Measurements from ENCODE around the gene INPP4A. TPM values are rescaled to one million over a fixed set of nuclear protein-coding genes. Genes with fewer than 3 reads are reported as not detected.
"Not testable (repeated sequence)": the region's sequence is repeated elsewhere in the genome, so short reads cannot be mapped to it uniquely, and the experiment has no call there.

The INPP4A gene
- 8.2 TPM for total RNA-seq

- peak; percentile 90 for ATAC-seq
Observed at GRCh38 chr2:98444436-98445176, at the start of gene INPP4A. INPP4A (plus strand) TSS chr2:98444858; CDS start chr2:98520049, 75,191 bp downstream.

- no peak for ATAC-seq
Observed at GRCh38 chr2:98395977-98396376, 48.7 kb upstream of the INPP4A start.

GRCh38 chr2:98396745-98397355, 47.8 kb upstream of the INPP4A start:
- no peak for ATAC-seq

- ATAC-seq: no peak
Observed at GRCh38 chr2:98399140-98399539, 45.5 kb upstream of the INPP4A start.

GRCh38 chr2:98403878-98404277, 40.8 kb upstream of the INPP4A start:
- no peak for ATAC-seq

GRCh38 chr2:98404556-98405250, 40.0 kb upstream of the INPP4A start:
- no peak for ATAC-seq

GRCh38 chr2:98405301-98405700, 39.4 kb upstream of the INPP4A start:
- ATAC-seq: no peak

- ATAC-seq: no peak
Observed at GRCh38 chr2:98408155-98408554, 36.5 kb upstream of the INPP4A start.

GRCh38 chr2:98412751-98413458, 31.8 kb upstream of the INPP4A start:
- peak; percentile 78 for ATAC-seq

- ATAC-seq: not testable (repeated sequence)
Observed at GRCh38 chr2:98414246-98414645, 30.4 kb upstream of the INPP4A start.

- ATAC-seq: not testable (repeated sequence)
Observed at GRCh38 chr2:98415719-98416248, 28.9 kb upstream of the INPP4A start.

GRCh38 chr2:98416383-98417159, 28.1 kb upstream of the INPP4A start:
- ATAC-seq: no peak

GRCh38 chr2:98419544-98419943, 25.1 kb upstream of the INPP4A start:
- ATAC-seq: no peak

- no peak for ATAC-seq
Observed at GRCh38 chr2:98419977-98420725, 24.5 kb upstream of the INPP4A start.

GRCh38 chr2:98422449-98422848, 22.2 kb upstream of the INPP4A start:
- no peak for ATAC-seq

- no peak for ATAC-seq
Observed at GRCh38 chr2:98426771-98427170, 17.9 kb upstream of the INPP4A start.

- no peak for ATAC-seq
Observed at GRCh38 chr2:98432145-98432544, 12.5 kb upstream of the INPP4A start.

- no peak for ATAC-seq
Observed at GRCh38 chr2:98433363-98433964, 11.2 kb upstream of the INPP4A start.

GRCh38 chr2:98434492-98434891, 10.2 kb upstream of the INPP4A start:
- ATAC-seq: no peak

- ATAC-seq: not testable (repeated sequence)
Observed at GRCh38 chr2:98435670-98436069, 9.0 kb upstream of the INPP4A start.

GRCh38 chr2:98436734-98437133, 7.9 kb upstream of the INPP4A start:
- peak; percentile 23 for ATAC-seq
